OCI-LY1 (cell line): Measurements from ENCODE around the gene PSMD3.

Experiments used
- H2AFZ ChIP-seq: fragments of 200-600 bp; sonication (generic), shearing (Covaris generic); 2 replicates; pipeline ENCODE4 v1.6.0; 2014; ENCODE audit warnings: antibody characterized with exemption, mild to moderate bottlenecking, low read length
- H3F3A ChIP-seq: fragments of 200-600 bp; sonication (generic), shearing (Covaris generic); 2 replicates; pipeline ENCODE4 v1.6.0; 2014; ENCODE audit warnings: mild to moderate bottlenecking, antibody characterized with exemption, low read length, moderate library complexity; ENCODE audit not compliant: insufficient read depth
- H3K27ac ChIP-seq: fragments of 200-600 bp; sonication (generic); 2 replicates; pipeline ENCODE4 v1.5.1; 2014; ENCODE audit warnings: low read length, mixed run types, mild to moderate bottlenecking, low read depth; ENCODE audit not compliant: poor library complexity, severe bottlenecking
- H3K27me3 ChIP-seq: fragments of 200-600 bp; sonication (generic); 2 replicates; pipeline ENCODE4 v1.6.0; 2014; ENCODE audit warnings: antibody characterized with exemption, mild to moderate bottlenecking, low read length, moderate library complexity; ENCODE audit not compliant: insufficient read depth
- H3K36me3 ChIP-seq: fragments of 200-600 bp; sonication (generic); 2 replicates; pipeline ENCODE4 v1.6.1; 2014; ENCODE audit warnings: mild to moderate bottlenecking, antibody characterized with exemption, low read length, moderate library complexity, mixed read lengths; ENCODE audit not compliant: insufficient read depth
- H3K4me1 ChIP-seq: fragments of 200-600 bp; sonication (generic); 2 replicates; pipeline ENCODE4 v1.5.1; 2014; ENCODE audit warnings: mild to moderate bottlenecking, low read length, moderate library complexity; ENCODE audit not compliant: insufficient read depth, severe bottlenecking
- H3K4me2 ChIP-seq: fragments of 200-600 bp; sonication (generic), shearing (Covaris generic); 2 replicates; pipeline ENCODE4 v1.6.1; 2014; ENCODE audit warnings: low read length
- H3K4me3 ChIP-seq: fragments of 200-600 bp; sonication (generic); 2 replicates; pipeline ENCODE4 v1.5.1; 2014; ENCODE audit warnings: low read length, low read depth, mild to moderate bottlenecking, mixed read lengths; ENCODE audit not compliant: poor library complexity, severe bottlenecking
- H3K79me2 ChIP-seq: fragments of 200-600 bp; shearing (Covaris generic); 2 replicates; pipeline ENCODE4 v1.6.1; 2016; ENCODE audit warnings: mixed run types, low read length, mixed read lengths; ENCODE audit not compliant: insufficient read depth
- H3K9ac ChIP-seq: fragments of 200-600 bp; sonication (generic), shearing (Covaris generic); 2 replicates; pipeline ENCODE4 v1.6.1; 2014; ENCODE audit warnings: mild to moderate bottlenecking, low read length, mixed read lengths
- H3K9me2 ChIP-seq: fragments of 200-600 bp; sonication (generic), shearing (Covaris generic); 2 replicates; pipeline ENCODE4 v1.6.1; 2014; ENCODE audit warnings: low read depth, mild to moderate bottlenecking, low read length, mixed read lengths
- H3K9me3 ChIP-seq: fragments of 200-600 bp; shearing (Covaris generic); 2 replicates; pipeline ENCODE4 v1.6.1; 2014; ENCODE audit warnings: low read length, mixed read lengths
- H4K20me1 ChIP-seq: fragments of 200-600 bp; sonication (generic), shearing (Covaris generic); 2 replicates; pipeline ENCODE4 v1.6.0; 2016; ENCODE audit warnings: mild to moderate bottlenecking, low read length; ENCODE audit not compliant: insufficient read depth
- EZH2 ChIP-seq: fragments of 200-600 bp; sonication (generic), shearing (Covaris generic); IDR thresholded peaks from 2 replicates; pipeline ENCODE4 v1.8.0; 2017; ENCODE audit warnings: borderline replicate concordance, mixed run types, mild to moderate bottlenecking, antibody characterized with exemption, low read length, moderate library complexity, mixed read lengths
- TF ChIP-seq, protein P1 (sequence below): fragments of 200-600 bp; sonication (generic), shearing (Covaris generic); IDR thresholded peaks from 2 replicates; pipeline ENCODE4 v1.5.1; 2017; ENCODE audit warnings: mild to moderate bottlenecking, antibody characterized with exemption, low read length, moderate library complexity, mixed read lengths

PSMD3 gene

DNA sequence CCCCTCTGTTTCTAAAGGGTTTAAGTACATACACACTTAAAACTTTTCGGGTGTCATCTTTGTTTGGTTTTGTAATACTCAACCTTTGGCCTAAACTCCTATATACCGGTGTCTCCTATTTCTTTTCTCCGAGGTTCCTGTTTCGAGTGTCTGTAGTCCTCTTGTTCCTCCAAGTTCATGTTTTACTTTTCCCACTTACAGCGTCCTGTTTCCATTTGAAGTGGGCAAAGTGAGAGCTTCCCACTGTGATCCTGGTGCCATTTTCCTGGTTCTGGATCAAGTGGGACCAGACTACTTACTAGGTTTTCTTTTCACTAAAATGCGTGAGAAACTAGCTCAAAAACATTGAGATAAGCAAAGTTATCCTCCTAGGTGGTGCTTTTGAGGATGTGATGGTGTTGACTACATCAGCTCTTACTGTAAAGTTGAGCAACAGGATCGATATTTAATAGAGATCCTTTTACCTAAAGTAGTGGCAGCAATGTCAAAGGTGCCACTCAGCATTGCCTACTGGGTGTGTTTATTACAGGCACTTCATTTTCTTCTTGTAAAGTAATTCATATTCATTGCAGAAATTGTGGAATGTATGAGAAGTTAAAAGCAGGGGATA is 1.3 kb downstream of the PSMD3 start:
- H3K27ac ChIP-seq = no peak overlapping the region
- no peak for TF ChIP-seq EZH2
- TF ChIP-seq, protein P1, sequence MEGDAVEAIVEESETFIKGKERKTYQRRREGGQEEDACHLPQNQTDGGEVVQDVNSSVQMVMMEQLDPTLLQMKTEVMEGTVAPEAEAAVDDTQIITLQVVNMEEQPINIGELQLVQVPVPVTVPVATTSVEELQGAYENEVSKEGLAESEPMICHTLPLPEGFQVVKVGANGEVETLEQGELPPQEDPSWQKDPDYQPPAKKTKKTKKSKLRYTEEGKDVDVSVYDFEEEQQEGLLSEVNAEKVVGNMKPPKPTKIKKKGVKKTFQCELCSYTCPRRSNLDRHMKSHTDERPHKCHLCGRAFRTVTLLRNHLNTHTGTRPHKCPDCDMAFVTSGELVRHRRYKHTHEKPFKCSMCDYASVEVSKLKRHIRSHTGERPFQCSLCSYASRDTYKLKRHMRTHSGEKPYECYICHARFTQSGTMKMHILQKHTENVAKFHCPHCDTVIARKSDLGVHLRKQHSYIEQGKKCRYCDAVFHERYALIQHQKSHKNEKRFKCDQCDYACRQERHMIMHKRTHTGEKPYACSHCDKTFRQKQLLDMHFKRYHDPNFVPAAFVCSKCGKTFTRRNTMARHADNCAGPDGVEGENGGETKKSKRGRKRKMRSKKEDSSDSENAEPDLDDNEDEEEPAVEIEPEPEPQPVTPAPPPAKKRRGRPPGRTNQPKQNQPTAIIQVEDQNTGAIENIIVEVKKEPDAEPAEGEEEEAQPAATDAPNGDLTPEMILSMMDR = no peak
- H3K4me3 ChIP-seq = peak overlapping the region; percentile 94
- peaks cover 27% of the 10 kb centered on the region for H3K79me2 ChIP-seq
- no peak overlapping the region for H2AFZ ChIP-seq
- H3K27me3 ChIP-seq = no peaks in the 10 kb centered on the region
- H3K36me3 ChIP-seq = peaks cover 56% of the 10 kb centered on the region
- H3F3A ChIP-seq = no peaks in the 10 kb centered on the region
- no peaks in the 10 kb centered on the region for H3K9me2 ChIP-seq
- peaks cover 25% of the 10 kb centered on the region for H3K4me1 ChIP-seq
- no peaks in the 10 kb centered on the region for H3K9me3 ChIP-seq
- H4K20me1 ChIP-seq = 0 out of 2 replicates have a peak, but pooled peaks cover 4% of the 10 kb centered on the region
- peak overlapping the region; percentile 93 for H3K9ac ChIP-seq
- H3K4me2 ChIP-seq = peak overlapping the region; percentile 94

DNA sequence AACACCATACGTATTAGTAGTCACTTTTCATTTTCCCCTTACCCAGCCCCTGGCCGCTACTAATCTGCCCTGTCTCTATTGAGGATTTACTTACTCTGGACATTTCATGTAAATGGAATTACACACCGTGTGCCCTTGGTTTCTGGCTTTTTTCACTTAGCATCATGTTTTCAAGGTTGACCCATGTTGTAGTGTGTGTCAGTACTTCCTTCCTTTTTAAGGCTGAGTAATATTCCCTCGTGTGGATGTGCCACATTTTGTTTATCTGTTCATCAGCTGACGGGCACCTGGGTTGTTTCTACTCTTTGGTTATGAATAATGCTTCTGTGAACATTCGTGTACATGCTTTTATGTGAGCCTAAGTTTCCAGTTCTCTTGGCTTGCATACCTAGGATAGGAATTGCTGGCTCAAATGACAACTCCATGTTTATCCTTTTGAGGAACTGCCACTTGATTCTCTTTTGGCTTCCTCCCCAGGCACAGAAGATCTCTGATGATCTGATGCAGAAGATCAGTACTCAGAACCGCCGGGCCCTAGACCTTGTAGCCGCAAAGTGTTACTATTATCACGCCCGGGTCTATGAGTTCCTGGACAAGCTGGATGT is 7.7 kb downstream of the PSMD3 start:
- TF ChIP-seq EZH2 = no peak
- TF ChIP-seq, protein P1 = no peak
- no peak overlapping the region for H3K9ac ChIP-seq
- no peaks in the 10 kb centered on the region for H3K27me3 ChIP-seq
- no peaks in the 10 kb centered on the region for H3K9me2 ChIP-seq
- no peaks in the 10 kb centered on the region for H3K4me1 ChIP-seq
- H2AFZ ChIP-seq = no peak overlapping the region
- no peak overlapping the region for H3K4me3 ChIP-seq
- H4K20me1 ChIP-seq = no peaks in the 10 kb centered on the region
- H3K36me3 ChIP-seq = peaks cover 99% of the 10 kb centered on the region
- H3K79me2 ChIP-seq = peaks cover 3% of the 10 kb centered on the region
- no peak overlapping the region for H3K27ac ChIP-seq
- H3F3A ChIP-seq = no peaks in the 10 kb centered on the region
- no peaks in the 10 kb centered on the region for H3K9me3 ChIP-seq
- no peak overlapping the region for H3K4me2 ChIP-seq

DNA sequence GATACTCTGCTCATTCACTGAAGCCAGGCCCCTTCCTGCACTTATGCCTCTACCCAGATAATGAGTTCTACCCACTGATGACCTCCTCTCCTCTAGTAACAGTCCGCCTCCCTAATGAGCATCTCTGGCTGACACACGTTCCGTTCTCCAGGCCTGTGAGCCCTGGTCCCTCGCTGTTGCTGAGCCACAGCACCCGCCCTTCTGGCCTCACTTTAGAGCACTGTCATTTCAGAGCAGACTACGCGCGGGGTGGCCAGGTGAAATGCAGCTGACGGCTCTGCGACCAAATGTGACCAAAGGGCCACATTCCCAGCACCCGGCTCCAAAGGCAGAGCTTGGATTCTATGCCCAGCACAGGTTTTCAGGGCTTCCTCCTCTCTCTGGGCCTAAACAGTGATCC is 13.8 kb downstream of the PSMD3 start:
- Histone ChIP-seq H3K27ac (no peak overlapping the region), H3F3A (0 out of 2 replicates have a peak, but pooled peaks cover 3% of the 10 kb centered on the region), H3K4me2 (no peak overlapping the region), H3K4me3 (no peak overlapping the region), H3K27me3 (no peaks in the 10 kb centered on the region), H2AFZ (no peak overlapping the region), H3K9ac (no peak overlapping the region), H3K9me2 (no peaks in the 10 kb centered on the region), H3K9me3 (no peaks in the 10 kb centered on the region), H4K20me1 (no peaks in the 10 kb centered on the region), H3K4me1 (no peaks in the 10 kb centered on the region), H3K79me2 (no peaks in the 10 kb centered on the region), H3K36me3 (peaks cover 86% of the 10 kb centered on the region)
- no peak for TF ChIP-seq EZH2
- TF ChIP-seq, protein P1 = no peak
